ENCODE data around the gene FAHD1. TPM values are rescaled to one million over a fixed set of nuclear protein-coding genes. Genes with fewer than 3 reads are reported as not detected.

The FAHD1 gene
- total and polyA plus RNA-seq, 2 experiments from 2014 or later = 76.6 to 101 TPM

GRCh38 chr16:1788708-1789100 is 38.3 kb upstream of the FAHD1 start:
- Histone ChIP-seq H2AFZ (no peak overlapping the region), H3K79me2 (peaks cover 33% of the 10 kb centered on the region), H3K4me1 (ENCODE audit: insufficient read depth) (peaks cover 4% of the 10 kb centered on the region), H3K9me2 (replicated peaks; ENCODE audit: insufficient read depth) (no peaks in the 10 kb centered on the region), H3K9me3 (ENCODE audit: low read depth) (no peaks in the 10 kb centered on the region), H3K27ac (no peak overlapping the region), H4K20me1 (ENCODE audit: insufficient read depth, poor library complexity, severe bottlenecking) (peaks cover 5% of the 10 kb centered on the region), H3K27me3 (no peaks in the 10 kb centered on the region), H3K4me3 (no peak overlapping the region), H3K4me2 (no peak overlapping the region), H3K36me3 (replicated peaks; ENCODE audit: insufficient read depth, low read depth) (no peaks in the 10 kb centered on the region)
- WGBS (ENCODE audit: low lambda C conversion rate, missing lambda C conversion rate) = 84% methylated on average over 18 of the region's 19 CpGs
- DNase-seq (ENCODE audit: low spot score) = peak; percentile 4
- TF ChIP-seq EZH2 (IDR thresholded peaks at IDR 0.05; ENCODE audit: borderline replicate concordance) (no peak), EZH2phosphoT487 (IDR thresholded peaks at IDR 0.05; ENCODE audit: low read depth, severe bottlenecking, unreplicated experiment) (no peak), CTCF (IDR thresholded peaks at IDR 0.05; ENCODE audit: poor library complexity) (no peak)

DNA sequence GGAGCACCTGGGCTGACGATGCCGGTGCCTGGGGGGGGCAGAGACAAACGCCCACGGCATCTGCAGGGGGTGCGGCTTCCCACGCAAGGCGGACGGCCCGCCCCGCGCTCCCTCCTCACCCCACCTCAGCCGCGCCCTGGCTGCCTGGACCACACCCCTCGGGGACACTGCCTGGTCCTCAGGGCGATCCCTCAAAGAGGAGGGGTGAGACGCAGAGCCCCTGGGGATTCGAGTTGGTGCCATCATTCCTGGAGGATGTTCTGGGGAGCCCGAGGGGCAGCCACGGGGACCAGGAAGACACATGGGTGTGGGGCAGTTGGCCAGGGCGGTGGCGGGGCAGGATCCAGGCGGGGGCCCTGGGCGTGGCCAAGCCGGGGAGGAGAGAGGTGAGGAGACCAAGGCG is 37.4 kb upstream of the FAHD1 start:
- WGBS (ENCODE audit: low lambda C conversion rate, missing lambda C conversion rate) = 92% methylated on average over 16 of the region's 25 CpGs
- H3K4me3 ChIP-seq = no peak overlapping the region

GRCh38 chr16:1790261-1790610 is 36.8 kb upstream of the FAHD1 start:
- H3K27ac ChIP-seq = no peak overlapping the region
- 95% methylated on average over 15 of the region's 15 CpGs for WGBS (ENCODE audit: low lambda C conversion rate, missing lambda C conversion rate)
- no peak for TF ChIP-seq EZH2 (IDR thresholded peaks at IDR 0.05; ENCODE audit: borderline replicate concordance)
- no peak for TF ChIP-seq EZH2phosphoT487 (IDR thresholded peaks at IDR 0.05; ENCODE audit: low read depth, severe bottlenecking, unreplicated experiment)
- no peak for TF ChIP-seq CTCF (IDR thresholded peaks at IDR 0.05; ENCODE audit: poor library complexity)
- H3K9me3 ChIP-seq (ENCODE audit: low read depth) = no peaks in the 10 kb centered on the region
- H3K9me2 ChIP-seq (replicated peaks; ENCODE audit: insufficient read depth) = no peaks in the 10 kb centered on the region
- no peak overlapping the region for H3K4me3 ChIP-seq
- H2AFZ ChIP-seq = no peak overlapping the region
- H3K79me2 ChIP-seq = peaks cover 18% of the 10 kb centered on the region
- peaks cover 5% of the 10 kb centered on the region for H4K20me1 ChIP-seq (ENCODE audit: insufficient read depth, poor library complexity, severe bottlenecking)
- no peaks in the 10 kb centered on the region for H3K36me3 ChIP-seq (replicated peaks; ENCODE audit: insufficient read depth, low read depth)
- DNase-seq (ENCODE audit: low spot score) = no peak
- no peak overlapping the region for H3K4me2 ChIP-seq
- H3K27me3 ChIP-seq = no peaks in the 10 kb centered on the region
- peaks cover 13% of the 10 kb centered on the region for H3K4me1 ChIP-seq (ENCODE audit: insufficient read depth)

More for the DNA sequence above, 37.4 kb upstream of the FAHD1 start:
- H3K27me3 ChIP-seq = no peaks in the 10 kb centered on the region
- H3K79me2 ChIP-seq = peaks cover 24% of the 10 kb centered on the region
- H3K4me1 ChIP-seq (ENCODE audit: insufficient read depth) = peaks cover 7% of the 10 kb centered on the region
- no peaks in the 10 kb centered on the region for H3K9me2 ChIP-seq (replicated peaks; ENCODE audit: insufficient read depth)
- H2AFZ ChIP-seq = no peak overlapping the region
- H3K27ac ChIP-seq = no peak overlapping the region
- TF ChIP-seq EZH2 (IDR thresholded peaks at IDR 0.05; ENCODE audit: borderline replicate concordance) = no peak
- TF ChIP-seq CTCF (IDR thresholded peaks at IDR 0.05; ENCODE audit: poor library complexity) = no peak
- H3K36me3 ChIP-seq (replicated peaks; ENCODE audit: insufficient read depth, low read depth) = no peaks in the 10 kb centered on the region
- no peaks in the 10 kb centered on the region for H3K9me3 ChIP-seq (ENCODE audit: low read depth)
- H3K4me2 ChIP-seq = no peak overlapping the region
- H4K20me1 ChIP-seq (ENCODE audit: insufficient read depth, poor library complexity, severe bottlenecking) = peaks cover 5% of the 10 kb centered on the region
- peak; percentile 3 for DNase-seq (ENCODE audit: low spot score)
